ENCODE results near the gene DNAI7. TPM values are rescaled to one million over a fixed set of nuclear protein-coding genes. Genes with fewer than 3 reads are reported as not detected.
A peak's percentile ranks its signal among the peaks of the same experiment; 100 is the strongest.

The DNAI7 gene
- total and polyA plus RNA-seq, 2 of the 13 experiments (the other 11 are each of a cell fraction or from before 2014, with no cell fraction given): 0.04 to 0.25 TPM

- TF ChIP-seq ZBTB46 (CRISPR knock-in tag; IDR thresholded peaks at IDR 0.05; ENCODE audit: borderline replicate concordance) (no peak), ZNF564 (CRISPR knock-in tag; IDR thresholded peaks at IDR 0.05) (no peak), RXRB (CRISPR knock-in tag; IDR thresholded peaks at IDR 0.05; ENCODE audit: borderline replicate concordance) (0 out of 2 replicates have a peak, but pooled peaks have one; percentile 20), ZNF44 (CRISPR knock-in tag; IDR thresholded peaks at IDR 0.05) (no peak), ARNTL (CRISPR knock-in tag; IDR thresholded peaks at IDR 0.05) (no peak; the same call in 1 of the 2 replicates), KLF13 (CRISPR knock-in tag; IDR thresholded peaks at IDR 0.05) (no peak), ZSCAN31 (CRISPR knock-in tag; IDR thresholded peaks at IDR 0.05; ENCODE audit: low read depth) (peak; percentile 44; the same call in 1 of the 2 replicates), ZSCAN22 (CRISPR knock-in tag; IDR thresholded peaks at IDR 0.05) (peak; percentile 58; the same call in 1 of the 2 replicates), SP4 (CRISPR knock-in tag; IDR thresholded peaks at IDR 0.05) (peak; percentile 82), GZF1 (CRISPR knock-in tag; IDR thresholded peaks at IDR 0.05) (peak; percentile 38; the same call in 1 of the 2 replicates), ZNF343 (CRISPR knock-in tag; IDR thresholded peaks at IDR 0.05) (peak; percentile 78), RBM22 (optimal IDR thresholded peaks at IDR 0.05; ENCODE audit: low read length) (peak; percentile 91), EHMT2 (IDR thresholded peaks at IDR 0.05; ENCODE audit: borderline replicate concordance, low read depth, low read length) (no peak), SRSF4 (IDR thresholded peaks at IDR 0.05; ENCODE audit: low read depth, low read length, poor library complexity, severe bottlenecking) (no peak), ZSCAN9 (CRISPR knock-in tag; IDR thresholded peaks at IDR 0.05; ENCODE audit: borderline replicate concordance) (0 out of 2 replicates have a peak, but pooled peaks have one; percentile 33), TFDP1 (CRISPR knock-in tag; IDR thresholded peaks at IDR 0.05; ENCODE audit: borderline replicate concordance) (peak; percentile 18; the same call in 1 of the 2 replicates), SP5 (CRISPR knock-in tag; IDR thresholded peaks at IDR 0.05; ENCODE audit: borderline replicate concordance, low read depth) (peak; percentile 76), SRSF1 (optimal IDR thresholded peaks at IDR 0.05; ENCODE audit: low read depth, low read length) (no peak), ZNF607 (CRISPR knock-in tag; IDR thresholded peaks at IDR 0.05; ENCODE audit: borderline replicate concordance) (peak; percentile 78; the same call in 1 of the 2 replicates), MYNN (CRISPR knock-in tag; IDR thresholded peaks at IDR 0.05; ENCODE audit: low read depth) (peak; percentile 86; the same call in 1 of the 2 replicates), ZNF713 (CRISPR knock-in tag; IDR thresholded peaks at IDR 0.05) (no peak), ZNF792 (CRISPR knock-in tag; IDR thresholded peaks at IDR 0.05) (peak; percentile 44; the same call in 1 of the 2 replicates), CBFB (CRISPR knock-in tag; IDR thresholded peaks at IDR 0.05) (peak; percentile 39; the same call in 1 of the 2 replicates), ZFP90 (CRISPR knock-in tag; IDR thresholded peaks at IDR 0.05; ENCODE audit: borderline replicate concordance) (0 out of 2 replicates have a peak, but pooled peaks have one; percentile 41), MEF2D (CRISPR knock-in tag; IDR thresholded peaks at IDR 0.05) (peak; percentile 70; the same call in 1 of the 2 replicates), PLSCR1 (CRISPR knock-in tag; IDR thresholded peaks at IDR 0.05; ENCODE audit: borderline replicate concordance) (no peak), SALL1 (CRISPR knock-in tag; IDR thresholded peaks at IDR 0.05) (peak; percentile 87)
Measured at GRCh38 chr12:25195056-25195971, at the start of gene DNAI7, which contains the start of gene ETFRF1 (continued).
